Suprapubic skin (tissue), 4 donors: Measurements from ENCODE around the gene STYXL2.

Source experiments
- CTCF ChIP-seq, 2 donors: fragments of 200-600 bp in 1 of 2; fragments of 450-650 bp in 1 of 2; sonication (generic) in 1 of 2; IDR thresholded peaks; one replicate each; pipeline ENCODE4 v1.5.1; 2016 to 2019; ENCODE audit warnings: antibody characterized with exemption in 2 of 2, mild to moderate bottlenecking in 1 of 2, moderate library complexity in 1 of 2
- EP300 ChIP-seq: sonication (generic); formaldehyde crosslinking; IDR thresholded peaks from one replicate; pipeline ENCODE4 v1.6.1; 2017; ENCODE audit warnings: antibody characterized with exemption
- POLR2AphosphoS5 ChIP-seq, 3 donors: sonication (generic); formaldehyde crosslinking; IDR thresholded peaks; one replicate each; pipeline ENCODE4 v1.6.1; 2017; ENCODE audit warnings: antibody characterized with exemption in 3 of 3

GRCh38 chr1:167088746-167089417, 5.0 kb upstream of the STYXL2 start:
- TF ChIP-seq CTCF (IDR thresholded peaks at IDR 0.05) = no peak
- TF ChIP-seq POLR2AphosphoS5 (IDR thresholded peaks at IDR 0.05) = no peak
- TF ChIP-seq EP300 = no peak
